NCI-H774 (cell line): ENCODE data around the gene DELE1.

Experiments
- DNase-seq: peaks from one replicate; lab custom pipeline; 2025; lab: John Stamatoyannopoulos, UW

Gene DELE1

GRCh38 chr5:141926434-141926833, 2.8 kb downstream of the DELE1 start:
- no peak for DNase-seq

- DNase-seq, result no peak
Observed at GRCh38 chr5:141928051-141928450, 4.4 kb downstream of the DELE1 start.

- no peak for DNase-seq
Observed at GRCh38 chr5:141929398-141930058, 5.9 kb downstream of the DELE1 start.

- no peak for DNase-seq
Observed at GRCh38 chr5:141931694-141932093, 8.0 kb downstream of the DELE1 start.

- no peak for DNase-seq
Observed at GRCh38 chr5:141933151-141933550, 9.5 kb downstream of the DELE1 start.

- peak; percentile 24 for DNase-seq
Observed at GRCh38 chr5:141934099-141934844, 10.6 kb downstream of the DELE1 start.

- DNase-seq, result no peak
Observed at GRCh38 chr5:141935538-141935937, 11.9 kb downstream of the DELE1 start.

- no peak for DNase-seq
Observed at GRCh38 chr5:141940695-141941271, 17.1 kb downstream of the DELE1 start.

GRCh38 chr5:141941307-141941706, 17.6 kb downstream of the DELE1 start:
- no peak for DNase-seq

GRCh38 chr5:141941779-141942178, 18.1 kb downstream of the DELE1 start:
- DNase-seq, result no peak

GRCh38 chr5:141942185-141942857, 18.6 kb downstream of the DELE1 start:
- no peak for DNase-seq

GRCh38 chr5:141944076-141944475, 20.4 kb downstream of the DELE1 start:
- no peak for DNase-seq

GRCh38 chr5:141945511-141946051, 21.9 kb downstream of the DELE1 start:
- DNase-seq, result no peak

GRCh38 chr5:141947316-141947715, 23.6 kb downstream of the DELE1 start:
- no peak for DNase-seq

GRCh38 chr5:141948812-141949211, 25.1 kb downstream of the DELE1 start:
- no peak for DNase-seq

- no peak for DNase-seq
Observed at GRCh38 chr5:141949511-141949910, 25.8 kb downstream of the DELE1 start.

GRCh38 chr5:141950207-141951005, 26.7 kb downstream of the DELE1 start:
- DNase-seq, result no peak

- DNase-seq, result no peak
Observed at GRCh38 chr5:141951332-141951781, 27.7 kb downstream of the DELE1 start.

- no peak for DNase-seq
Observed at GRCh38 chr5:141952020-141952419, 28.3 kb downstream of the DELE1 start.

- DNase-seq, result no peak
Observed at GRCh38 chr5:141954194-141954593, 30.5 kb downstream of the DELE1 start.

- no peak for DNase-seq
Observed at GRCh38 chr5:141957367-141957996, 33.8 kb downstream of the DELE1 start.
